Measurements from ENCODE around the gene RASGRP2.

Gene RASGRP2

DNA sequence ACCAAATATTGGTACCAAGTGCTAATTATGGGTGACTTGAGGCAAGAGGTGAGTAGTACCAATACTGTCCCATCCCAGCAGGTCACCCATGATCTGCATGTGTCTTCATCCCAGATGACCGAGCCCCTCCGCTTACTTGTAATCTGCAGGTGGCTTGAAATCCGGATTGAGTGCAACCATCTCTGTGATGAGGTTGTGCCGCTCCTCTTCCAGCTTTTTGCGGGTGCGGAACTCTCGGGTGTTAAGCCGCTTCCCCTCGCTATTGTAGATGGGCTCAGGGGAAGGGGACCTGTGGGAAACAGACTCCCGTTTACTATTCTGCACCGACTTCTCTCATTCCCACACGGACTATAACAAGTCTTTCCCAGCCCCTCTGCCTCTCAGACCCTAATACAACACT, 26.2 kb upstream of the RASGRP2 start:
- no peak for DNase-seq

DNA sequence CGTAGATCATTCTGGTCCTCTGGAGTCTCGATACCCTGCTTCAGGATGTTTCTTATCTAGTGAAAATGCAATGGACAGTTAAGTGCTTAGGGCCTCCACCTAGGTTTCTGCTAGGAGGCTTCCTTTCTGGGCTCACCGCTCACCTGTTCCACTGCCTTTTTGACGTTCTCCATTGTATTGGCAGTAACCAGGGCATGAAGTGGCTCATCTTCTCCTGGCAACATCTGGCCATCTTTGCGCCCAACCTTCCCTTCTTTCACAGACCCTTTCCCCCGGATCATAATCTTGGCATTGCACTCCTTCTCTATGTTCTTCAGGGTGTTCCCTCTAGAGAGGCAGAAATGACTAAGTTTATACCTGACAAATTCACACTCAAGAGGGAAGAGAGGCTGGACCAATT, 25.3 kb upstream of the RASGRP2 start:
- DNase-seq, result no peak

DNA sequence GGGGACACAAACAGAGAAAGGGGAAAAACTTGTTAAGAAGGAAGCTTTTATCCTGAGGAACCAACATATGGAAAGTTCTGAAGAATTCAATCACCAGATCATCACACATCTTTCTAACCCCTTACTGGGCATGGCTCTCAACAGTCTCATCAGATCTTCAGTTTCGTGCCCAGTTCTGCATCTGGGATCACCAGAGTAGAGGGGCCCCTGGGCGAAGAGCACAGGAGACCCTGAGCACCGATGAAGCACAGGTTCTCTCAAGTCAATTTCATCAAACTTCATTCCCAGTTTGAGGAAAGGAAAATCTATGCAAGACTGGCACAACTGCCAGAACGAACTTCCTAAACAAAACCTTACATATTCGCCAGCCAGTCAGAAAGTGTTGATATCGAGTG, 24.4 kb upstream of the RASGRP2 start:
- DNase-seq, result no peak

- peak; percentile 74 for DNase-seq
Measured at GRCh38 chr11:64767344-64768299, 23.7 kb upstream of the RASGRP2 start.

- DNase-seq, result no peak
Measured at GRCh38 chr11:64766881-64767280, 22.9 kb upstream of the RASGRP2 start.

DNA sequence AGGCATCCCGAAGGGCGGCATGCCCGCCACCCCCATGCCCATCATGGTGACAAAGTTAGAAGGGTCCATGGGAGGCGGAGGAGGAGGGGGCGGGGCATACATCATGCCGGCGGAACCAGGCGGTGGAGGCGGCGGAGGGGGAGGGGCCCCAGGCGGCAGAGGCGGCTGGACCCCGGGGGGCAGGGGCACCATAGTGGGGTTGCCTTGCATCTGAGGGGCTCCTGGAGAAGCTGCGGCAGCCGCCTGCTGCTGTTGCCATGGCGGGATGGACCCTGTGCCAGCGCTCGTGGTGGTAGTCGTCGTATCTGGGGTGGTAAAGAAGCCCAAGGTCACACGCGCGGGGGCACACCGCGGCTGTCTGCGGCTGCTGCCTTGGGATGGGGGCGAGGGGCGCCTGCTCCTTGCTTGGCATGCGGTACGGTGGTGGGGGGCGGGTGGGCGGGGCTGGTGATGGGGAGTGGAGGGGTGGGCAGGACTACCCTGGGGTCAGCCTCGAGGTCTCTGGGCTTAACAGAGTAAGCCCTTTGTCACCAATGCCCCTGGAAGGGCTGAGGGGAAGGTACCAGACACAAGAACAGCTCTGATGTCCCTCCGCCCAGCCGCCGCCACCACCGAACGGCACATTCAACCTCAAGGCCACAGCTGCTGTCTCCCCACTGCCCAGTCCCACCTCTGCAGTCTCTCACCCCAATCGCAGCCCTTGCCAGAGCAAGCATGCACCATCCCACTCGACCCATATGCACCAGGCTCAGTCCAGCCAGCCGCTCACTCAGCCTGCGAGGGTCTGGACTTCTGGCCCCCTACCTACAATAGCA, 22.1 kb upstream of the RASGRP2 start:
- DNase-seq, result no peak

DNA sequence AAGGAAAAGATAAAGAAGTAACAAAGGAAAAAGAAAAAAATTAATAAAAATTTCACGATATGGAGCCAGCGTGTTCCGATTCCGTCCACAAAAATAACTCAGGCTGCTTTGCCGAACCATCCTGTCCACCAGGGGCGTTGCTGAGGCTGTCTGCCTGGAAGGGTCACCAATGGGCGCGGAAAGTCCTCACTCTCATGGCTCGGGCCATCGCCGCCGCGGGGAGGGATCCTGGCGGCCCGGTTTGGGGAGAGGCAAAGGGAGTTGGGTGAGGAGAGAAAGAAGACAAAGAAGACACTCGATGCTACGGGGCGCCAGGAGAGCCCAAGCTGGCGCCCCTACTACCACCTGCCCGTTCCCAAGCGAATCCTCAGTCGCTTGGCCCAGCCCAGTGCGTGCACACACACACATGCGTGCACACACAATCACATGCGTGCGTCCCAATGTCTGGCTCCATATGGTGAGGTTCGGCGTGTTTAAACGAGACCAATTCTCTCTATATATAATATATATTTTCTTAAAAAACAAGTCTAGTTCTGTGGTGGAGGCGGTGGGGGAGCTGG, 21.4 kb upstream of the RASGRP2 start:
- no peak for DNase-seq

DNA sequence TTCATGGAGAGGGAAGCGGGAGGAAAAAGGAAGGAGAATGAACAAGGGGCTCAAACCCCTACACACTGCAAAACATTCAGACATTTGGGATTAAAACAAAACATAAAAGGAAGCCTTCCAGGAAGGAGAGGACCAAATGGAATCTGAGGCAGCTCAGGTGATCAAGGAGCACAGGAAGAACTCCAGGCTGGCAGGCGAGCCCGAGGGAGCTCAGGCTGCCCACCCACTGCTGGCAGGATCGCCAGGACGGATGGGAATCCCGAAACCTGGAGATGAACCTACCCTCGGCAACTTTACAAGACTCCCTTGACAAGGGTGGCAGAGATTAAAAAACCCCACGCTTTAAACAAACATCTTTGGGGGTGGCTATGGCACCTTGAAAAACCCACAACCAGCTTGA, 20.8 kb upstream of the RASGRP2 start:
- DNase-seq, result no peak

- DNase-seq, result no peak
Measured at GRCh38 chr11:64764040-64764611, 20.2 kb upstream of the RASGRP2 start.

GRCh38 chr11:64763526-64764039, 19.6 kb upstream of the RASGRP2 start:
- no peak for DNase-seq

DNA sequence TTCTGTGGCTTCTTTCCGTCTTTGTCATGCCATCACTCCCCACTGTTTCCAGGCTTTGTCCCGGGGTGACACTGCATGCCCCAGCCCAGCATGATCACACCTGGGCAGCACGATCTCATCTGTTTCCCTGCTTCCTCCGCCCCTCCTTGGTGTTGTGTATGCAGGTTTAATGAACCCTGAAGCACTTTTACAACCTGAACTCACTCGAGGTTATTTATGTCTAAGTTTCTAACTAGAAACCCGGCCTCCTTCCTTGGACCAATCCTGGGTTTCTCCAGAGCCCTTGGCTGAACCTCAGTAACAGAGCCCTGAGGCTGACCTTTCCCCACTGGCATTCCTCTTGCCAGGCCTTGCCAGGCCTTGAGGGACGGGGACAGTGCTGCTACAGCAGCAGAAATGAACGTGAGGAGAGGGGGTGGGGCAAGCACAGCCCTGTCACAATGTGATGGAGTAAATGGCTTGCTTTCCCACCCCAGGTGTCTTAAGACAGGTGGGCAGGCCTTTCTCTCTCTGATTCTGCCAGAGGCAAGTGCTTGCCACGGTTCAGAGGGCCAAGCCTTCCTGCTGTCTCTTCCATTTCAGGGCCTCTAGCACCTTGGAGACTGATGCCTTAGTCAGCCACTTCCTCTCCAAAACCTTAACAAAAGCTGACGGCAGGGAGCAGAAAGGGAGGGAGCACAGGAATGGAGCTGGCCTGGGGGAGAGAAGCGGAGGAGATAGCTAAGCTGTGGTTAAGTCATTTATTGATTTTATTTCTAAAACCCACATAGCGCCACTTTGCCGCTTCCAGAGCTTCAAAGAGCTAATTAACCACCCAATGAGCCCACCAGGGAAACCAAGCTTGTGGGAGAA, 19.0 kb upstream of the RASGRP2 start:
- no peak for DNase-seq

DNA sequence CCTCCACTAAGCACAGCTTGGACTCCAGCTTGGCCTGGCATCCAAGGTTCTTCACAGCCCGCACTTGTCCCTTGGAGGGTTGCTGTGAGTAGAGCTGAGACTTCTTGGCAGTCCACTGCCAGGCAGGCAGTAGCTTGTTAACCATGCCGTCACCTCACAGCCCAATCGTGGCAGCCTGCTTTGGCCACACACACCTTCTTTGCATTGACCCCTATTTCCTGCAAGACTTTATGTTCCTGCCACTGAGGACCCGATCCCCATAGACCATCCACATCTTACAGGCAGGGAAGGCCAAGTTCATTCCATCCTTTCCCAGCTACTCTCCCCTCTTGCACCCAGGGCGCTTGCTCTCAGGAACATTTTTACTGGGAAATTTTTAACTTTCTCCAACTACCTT, 18.3 kb upstream of the RASGRP2 start:
- DNase-seq, result no peak

DNA sequence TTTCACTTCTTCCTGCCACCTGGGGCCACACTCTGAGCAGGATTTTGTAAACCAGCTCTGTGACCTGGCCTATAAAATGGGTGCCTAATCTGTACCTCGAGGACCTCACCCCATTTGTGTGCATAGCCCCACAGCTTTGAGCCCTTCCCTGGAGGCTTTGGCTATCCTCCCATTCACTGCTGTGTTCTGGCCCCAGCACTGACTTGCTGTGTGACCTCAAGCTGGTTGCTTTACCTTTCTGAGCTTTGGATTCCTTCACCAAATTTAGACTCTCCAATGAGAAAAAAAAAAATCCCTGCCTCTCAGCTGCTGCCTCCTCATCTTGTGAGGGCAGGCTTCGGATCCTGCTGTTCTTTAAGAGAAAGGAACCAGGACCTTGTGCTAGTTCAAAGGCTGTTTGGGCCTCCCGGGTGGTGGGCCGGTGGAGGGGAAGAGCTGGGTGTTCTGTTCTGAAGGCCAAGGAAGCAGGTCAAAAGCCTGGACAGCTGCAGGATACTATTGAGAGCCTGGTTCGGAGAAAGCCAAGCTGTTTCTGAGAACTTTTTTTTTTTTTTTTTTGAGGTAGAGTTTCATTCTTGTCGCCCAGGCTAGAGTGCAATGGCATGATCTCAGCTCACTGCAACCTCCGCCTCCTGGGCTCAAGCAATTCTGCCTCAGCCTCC, 16.9 kb upstream of the RASGRP2 start:
- DNase-seq, result no peak

DNA sequence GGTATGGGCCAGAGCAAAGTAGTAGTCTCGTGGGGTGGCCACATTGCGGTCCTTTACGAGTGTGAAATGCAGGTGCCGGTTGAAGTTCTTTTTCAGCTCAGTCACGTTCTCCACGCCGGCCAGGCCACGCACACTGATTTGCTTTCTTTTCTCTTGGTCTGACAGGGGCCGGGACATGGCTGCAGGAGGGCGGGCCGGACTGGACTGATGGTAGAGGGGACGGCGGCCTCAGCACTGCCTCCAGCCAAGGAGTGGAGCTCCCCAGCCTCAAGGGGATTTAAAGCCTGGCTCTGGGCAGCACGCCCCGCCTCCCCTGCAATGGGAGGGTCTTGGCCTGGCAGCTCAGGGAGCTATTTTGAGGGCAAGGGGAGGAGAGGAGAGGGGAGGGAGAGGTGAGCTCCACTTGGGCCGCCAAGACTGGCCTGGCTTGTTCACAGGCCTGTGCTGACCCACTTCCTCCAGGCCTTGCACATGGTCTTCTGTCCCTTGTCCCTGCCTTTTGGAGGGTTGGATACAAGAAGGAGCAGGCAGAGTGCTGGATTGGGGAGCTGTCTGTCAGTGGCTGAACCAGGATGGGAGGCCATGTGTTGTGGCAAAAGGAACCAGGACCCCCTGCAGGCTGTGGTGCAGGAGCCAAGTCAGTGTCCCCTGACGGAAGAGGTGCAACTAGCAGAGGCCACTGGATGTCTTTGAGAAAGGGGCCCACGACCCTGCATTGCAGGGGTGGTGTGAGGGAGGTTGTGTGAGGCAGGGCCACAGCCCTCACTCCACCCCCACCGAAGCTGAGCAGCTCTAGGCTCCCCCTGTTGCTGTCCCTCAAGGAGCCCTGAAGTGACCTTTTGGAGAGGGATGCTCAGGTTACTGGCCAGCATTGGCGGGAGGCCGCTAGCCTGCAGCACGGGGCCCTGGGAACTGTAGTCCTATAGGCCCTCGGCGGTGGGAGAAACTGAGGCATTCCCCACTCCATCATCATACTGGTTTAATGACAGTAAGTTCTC, 16.1 kb upstream of the RASGRP2 start, which contains the start of gene PYGM:
PYGM (minus strand) TSS at position 253 of the 998 bp plus-strand sequence; CDS start at position 177, 76 bp downstream.
- peak; percentile 93 for DNase-seq

DNA sequence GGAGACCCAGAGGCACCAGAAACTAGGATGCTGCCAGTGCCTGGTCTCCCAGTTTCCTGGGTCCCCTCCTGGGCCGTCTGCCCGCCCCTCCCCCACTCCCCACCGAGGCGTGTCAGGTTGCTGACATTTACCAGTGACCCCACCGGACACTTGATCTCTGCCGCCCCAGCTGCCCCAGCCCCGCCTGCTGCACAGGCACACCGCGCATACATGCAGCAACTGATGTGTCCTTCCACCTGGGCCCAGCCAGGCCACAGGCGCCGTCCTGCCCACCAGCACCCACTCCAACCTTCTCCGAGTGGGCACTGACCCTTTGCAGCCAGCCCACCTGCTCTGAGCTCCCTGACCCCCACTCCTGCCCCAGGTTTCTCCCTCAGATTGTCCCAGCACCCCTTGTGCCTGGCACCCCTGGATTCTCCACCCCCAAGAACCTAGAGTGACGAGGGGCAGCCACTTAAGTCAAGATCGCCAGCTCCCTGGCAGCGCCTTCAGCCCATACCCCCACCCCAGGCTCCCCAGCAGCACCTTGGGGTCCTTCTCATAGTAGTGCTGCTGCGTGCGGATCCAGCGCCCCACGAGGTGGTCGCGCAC, 15.3 kb upstream of the RASGRP2 start:
- peak; percentile 66 for DNase-seq

- no peak for DNase-seq
Measured at GRCh38 chr11:64758330-64759079, 14.6 kb upstream of the RASGRP2 start.

DNA sequence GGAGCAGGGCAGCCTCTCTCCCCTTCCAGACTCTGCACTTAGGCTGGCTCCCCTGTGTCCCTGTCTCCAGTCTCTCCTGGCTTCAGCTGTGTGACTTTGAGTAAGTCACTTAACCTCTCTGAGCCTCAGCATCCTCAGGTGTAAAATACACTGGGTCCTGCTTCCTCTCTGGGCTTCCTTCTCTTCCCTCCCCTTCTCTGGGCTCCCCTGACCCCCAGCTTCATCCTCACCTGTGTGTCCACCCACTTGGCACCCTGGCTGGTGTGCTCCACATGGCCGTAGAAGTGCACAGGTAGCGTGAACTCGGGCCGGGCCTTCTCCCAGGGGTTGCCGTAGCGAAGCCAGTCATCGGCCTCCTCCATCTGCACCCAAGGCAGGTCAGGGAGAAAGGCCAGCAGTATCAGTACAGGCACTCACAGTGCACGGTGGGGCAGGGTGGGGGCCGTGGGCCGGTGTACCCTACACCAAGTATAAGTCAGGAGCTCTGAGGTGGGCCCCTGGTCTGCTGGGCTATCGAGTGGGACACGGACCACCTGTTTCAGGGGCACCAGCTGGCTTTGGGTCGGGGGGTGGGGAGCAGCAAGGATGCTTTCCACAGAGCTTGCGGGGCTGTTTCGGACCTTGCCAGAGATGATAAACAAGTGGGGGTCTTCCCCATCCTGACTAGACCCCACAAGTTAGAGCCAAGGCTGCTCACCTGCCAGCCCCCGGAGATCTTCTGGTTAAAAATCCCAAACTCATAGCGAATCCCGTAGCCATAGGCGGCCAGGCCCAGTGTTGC, 13.8 kb upstream of the RASGRP2 start:
- no peak for DNase-seq
